GM12878 (cell line): Measurements from ENCODE around the gene CELF2.

Experiments used
- ATF3 ChIP-seq: IDR thresholded peaks from 2 replicates; pipeline ENCODE4 v1.6.1; 2011; ENCODE audit warnings: low read depth, mild to moderate bottlenecking, low read length, moderate library complexity, borderline replicate concordance; ENCODE audit errors: extremely low read depth
- CBX5 ChIP-seq: sonication (generic); IDR thresholded peaks from 2 replicates; pipeline ENCODE4 v1.6.1; 2016; ENCODE audit warnings: low read depth, moderate library complexity, mild to moderate bottlenecking, inconsistent platforms
- CTCF ChIP-seq, 3 experiments: IDR thresholded peaks in 2 of 3; conservative IDR thresholded peaks in 1 of 3; 2 replicates each; pipeline ENCODE4 v1.5.1; 2011; ENCODE audit warnings: low read depth in 3 of 3, low read length in 3 of 3, mild to moderate bottlenecking in 3 of 3, control low read depth in 2 of 3, moderate library complexity in 2 of 3, inconsistent platforms in 1 of 3, mixed read lengths in 1 of 3; ENCODE audit not compliant: control insufficient read depth in 2 of 3, insufficient read depth in 1 of 3; ENCODE audit errors: extremely low read depth in 1 of 3
- ELK1 ChIP-seq: IDR thresholded peaks from 2 replicates; pipeline ENCODE4 v1.6.1; 2012; ENCODE audit warnings: low read depth, low read length, improper control_type of control experiment
- EZH2 ChIP-seq: IDR thresholded peaks from 2 replicates; pipeline ENCODE4 v1.6.1; 2012; ENCODE audit warnings: low read depth, mild to moderate bottlenecking, control low read depth, inconsistent platforms, low read length, borderline replicate concordance; ENCODE audit not compliant: control insufficient read depth
- IKZF1 ChIP-seq: fragments of 450-650 bp; conservative IDR thresholded peaks from 2 replicates; pipeline ENCODE4 v1.6.1; 2017; ENCODE audit warnings: antibody characterized with exemption, mild to moderate bottlenecking
- JUND ChIP-seq: IDR thresholded peaks from 2 replicates; pipeline ENCODE4 v1.6.1; 2012; ENCODE audit warnings: low read depth, mild to moderate bottlenecking, low read length, improper control_type of control experiment, moderate library complexity

GRCh38 chr10:11288302-11288701 is 270.6 kb downstream of the CELF2 start:
- TF ChIP-seq CTCF (IDR thresholded peaks at IDR 0.05 in 2 of 3, conservative IDR thresholded peaks at IDR 0.05 in 1 of 3; ENCODE audit: control insufficient read depth in 2 of 3, extremely low read depth in 1 of 3, insufficient read depth in 1 of 3, low read depth in 3 of 3, low read length in 3 of 3) (no peak), CBX5 (no peak), EZH2 (no peak), JUND (no peak), ATF3 (no peak), IKZF1 (no peak), ELK1 (no peak)
